ENCODE measurements around the gene GARS1.
"Not testable (repeated sequence)": the region's sequence is repeated elsewhere in the genome, so short reads cannot be mapped to it uniquely, and the experiment has no call there.

The GARS1 gene

GRCh38 chr7:30594540-30595435 is at the start of gene GARS1:
Gene GARS1 (plus strand): TSS chr7:30594878. CDS start chr7:30594922, 44 bp downstream.
- DNase-seq (ENCODE audit: low read depth), result peak; percentile 84

GRCh38 chr7:30545791-30546555 is 48.7 kb upstream of the GARS1 start:
- no peak for DNase-seq (ENCODE audit: low read depth)

- DNase-seq (ENCODE audit: low read depth), result no peak
Measured at GRCh38 chr7:30546596-30546995, 48.1 kb upstream of the GARS1 start.

- DNase-seq (ENCODE audit: low read depth), result no peak
Measured at GRCh38 chr7:30548845-30549244, 45.8 kb upstream of the GARS1 start.

GRCh38 chr7:30549931-30550493 is 44.7 kb upstream of the GARS1 start:
- DNase-seq (ENCODE audit: low read depth), result no peak

- DNase-seq (ENCODE audit: low read depth), result no peak
Measured at GRCh38 chr7:30552330-30552729, 42.3 kb upstream of the GARS1 start.

- no peak for DNase-seq (ENCODE audit: low read depth)
Measured at GRCh38 chr7:30553141-30553540, 41.5 kb upstream of the GARS1 start.

- no peak for DNase-seq (ENCODE audit: low read depth)
Measured at GRCh38 chr7:30553546-30553945, 41.1 kb upstream of the GARS1 start.

- no peak for DNase-seq (ENCODE audit: low read depth)
Measured at GRCh38 chr7:30555525-30555924, 39.2 kb upstream of the GARS1 start.

GRCh38 chr7:30556840-30557239 is 37.8 kb upstream of the GARS1 start:
- no peak for DNase-seq (ENCODE audit: low read depth)

- no peak for DNase-seq (ENCODE audit: low read depth)
Measured at GRCh38 chr7:30557245-30557644, 37.4 kb upstream of the GARS1 start.

- no peak for DNase-seq (ENCODE audit: low read depth)
Measured at GRCh38 chr7:30559611-30560010, 35.1 kb upstream of the GARS1 start.

GRCh38 chr7:30561389-30561788 is 33.3 kb upstream of the GARS1 start:
- no peak for DNase-seq (ENCODE audit: low read depth)

GRCh38 chr7:30562498-30562897 is 32.2 kb upstream of the GARS1 start:
- DNase-seq (ENCODE audit: low read depth), result no peak

- no peak for DNase-seq (ENCODE audit: low read depth)
Measured at GRCh38 chr7:30562909-30563308, 31.8 kb upstream of the GARS1 start.

GRCh38 chr7:30563326-30563942 is 31.2 kb upstream of the GARS1 start:
- DNase-seq (ENCODE audit: low read depth), result no peak

- DNase-seq (ENCODE audit: low read depth), result peak; percentile 41
Measured at GRCh38 chr7:30564243-30564892, 30.3 kb upstream of the GARS1 start.

- DNase-seq (ENCODE audit: low read depth), result no peak
Measured at GRCh38 chr7:30566596-30566995, 28.1 kb upstream of the GARS1 start.

- no peak for DNase-seq (ENCODE audit: low read depth)
Measured at GRCh38 chr7:30567081-30567480, 27.6 kb upstream of the GARS1 start.

- DNase-seq (ENCODE audit: low read depth), result not testable (repeated sequence)
Measured at GRCh38 chr7:30570238-30570637, 24.4 kb upstream of the GARS1 start.

GRCh38 chr7:30572212-30572841 is 22.4 kb upstream of the GARS1 start:
- DNase-seq (ENCODE audit: low read depth), result no peak

Measured in stimulated activated CD8-positive, alpha-beta memory T cell treated with anti-CD3 and anti-CD28 coated beads, Interleukin-12 subunit alpha, Interleukin-12 subunit beta, amount 100 ng/mL, for 4 hours (primary cell).